Chondrocyte (in vitro differentiated cells): Measurements from ENCODE around the gene ADAM12. TPM values are rescaled to one million over a fixed set of nuclear protein-coding genes. Genes with fewer than 3 reads are reported as not detected.
A peak's percentile ranks its signal among the peaks of the same experiment; 100 is the strongest.

Experiments
- DNase-seq: peaks from one replicate; pipeline ENCODE4 v3.0.0; 2021; ENCODE audit warnings: mixed read lengths, low spot score
- H3K27ac Mint-ChIP-seq: one replicate; pipeline ENCODE4 v1.8.0; 2021; ENCODE audit warnings: mild to moderate bottlenecking, moderate library complexity, mixed read lengths; ENCODE audit not compliant: unreplicated experiment
- H3K27me3 Mint-ChIP-seq: 2 replicates; pipeline ENCODE4 v1.8.0; 2021; ENCODE audit warnings: low read depth, mixed read lengths
- H3K36me3 Mint-ChIP-seq: 2 replicates; pipeline ENCODE4 v1.8.0; 2021; ENCODE audit warnings: low read depth, mixed read lengths
- H3K4me1 Mint-ChIP-seq: 2 replicates; pipeline ENCODE4 v1.8.0; 2021; ENCODE audit warnings: low read depth, mild to moderate bottlenecking, mixed read lengths
- H3K4me3 Mint-ChIP-seq: one replicate; pipeline ENCODE4 v1.8.0; 2021; ENCODE audit warnings: mild to moderate bottlenecking, moderate library complexity, mixed read lengths; ENCODE audit not compliant: unreplicated experiment
- H3K9me3 Mint-ChIP-seq: 2 replicates; pipeline ENCODE4 v1.8.0; 2021; ENCODE audit warnings: low read depth, mixed read lengths
- CTCF ChIP-seq: fragments of 200-600 bp; sonication (generic); IDR thresholded peaks from 2 replicates; pipeline ENCODE4 v1.5.0; 2021; ENCODE audit warnings: antibody characterized with exemption, mild to moderate bottlenecking, moderate library complexity
- long read RNA-seq: library from polyadenylated mRNA; stranded (forward); transcript quantifications from one replicate; pipeline ENCODE4 v2.0.0, GENCODE V29; 2021
- total RNA-seq: library from RNA; stranded (reverse); gene quantifications from 3 replicates; pipeline ENCODE4 v1.2.1, GENCODE V29; 2021

ADAM12 gene
- 92.2 to 175 TPM (median 166 TPM) in 3 replicates for total RNA-seq
- long read RNA-seq, partial matches to known transcripts: 19 of 129 reads
- long read RNA-seq, other reads (novel, unspliced or antisense): 110 of 129 reads

GRCh38 chr10:126387931-126388911 lies at the start of gene ADAM12:
ADAM12 (minus strand) TSS chr10:126388477; CDS start chr10:126388145, 332 bp downstream.
- Mint-ChIP-seq H3K36me3 (peaks cover 3% of the 10 kb centered on the region), H3K9me3 (peaks cover 12% of the 10 kb centered on the region), H3K27ac (peak within 1 kb of the TSS; percentile 87), H3K4me1 (peaks cover 55% of the 10 kb centered on the region), H3K27me3 (no peaks in the 10 kb centered on the region), H3K4me3 (peak within 1 kb of the TSS; percentile 93)
- DNase-seq: no peak
- TF ChIP-seq CTCF: peak; percentile 21

GRCh38 chr10:126437635-126438406 lies 49.5 kb upstream of the ADAM12 start:
- no peak for DNase-seq
- Mint-ChIP-seq H3K4me3 (no peak overlapping the region), H3K36me3 (peaks cover 2% of the 10 kb centered on the region), H3K27me3 (peaks cover 2% of the 10 kb centered on the region), H3K4me1 (peaks cover 16% of the 10 kb centered on the region), H3K27ac (no peak overlapping the region), H3K9me3 (peaks cover 2% of the 10 kb centered on the region)
- TF ChIP-seq CTCF: no peak

- Mint-ChIP-seq H3K4me3 (no peak overlapping the region), H3K27ac (no peak overlapping the region), H3K9me3 (no peaks in the 10 kb centered on the region), H3K27me3 (peaks cover 2% of the 10 kb centered on the region), H3K36me3 (no peaks in the 10 kb centered on the region), H3K4me1 (peaks cover 3% of the 10 kb centered on the region)
- DNase-seq: no peak
- no peak for TF ChIP-seq CTCF
Observed at GRCh38 chr10:126434235-126434634, 46.0 kb upstream of the ADAM12 start.

- Mint-ChIP-seq H3K4me1 (no peaks in the 10 kb centered on the region), H3K27ac (no peak overlapping the region), H3K27me3 (peaks cover 2% of the 10 kb centered on the region), H3K9me3 (no peaks in the 10 kb centered on the region), H3K36me3 (no peaks in the 10 kb centered on the region), H3K4me3 (no peak overlapping the region)
- no peak for DNase-seq
- no peak for TF ChIP-seq CTCF
Observed at GRCh38 chr10:126433351-126433750, 45.1 kb upstream of the ADAM12 start.

- no peak for DNase-seq
- no peaks in the 10 kb centered on the region for H3K4me1 Mint-ChIP-seq
- no peaks in the 10 kb centered on the region for H3K9me3 Mint-ChIP-seq
- TF ChIP-seq CTCF: no peak
- no peaks in the 10 kb centered on the region for H3K36me3 Mint-ChIP-seq
- H3K4me3 Mint-ChIP-seq: no peak overlapping the region
- H3K27ac Mint-ChIP-seq: no peak overlapping the region
- peaks cover 2% of the 10 kb centered on the region for H3K27me3 Mint-ChIP-seq
Observed at GRCh38 chr10:126432507-126432906, 44.2 kb upstream of the ADAM12 start.
